H1 (cell line): ENCODE data around the gene PRSS16.

Source experiments
- EP300 ChIP-seq, 2 experiments: IDR thresholded peaks; 1 replicate in 1 of 2; 2 replicates in 1 of 2; pipeline ENCODE4 v1.6.1; 2011 to 2012; ENCODE audit warnings: low read depth in 2 of 2, low read length in 2 of 2, mild to moderate bottlenecking in 2 of 2, borderline replicate concordance in 1 of 2, inconsistent platforms in 1 of 2, moderate library complexity in 1 of 2
- EZH2 ChIP-seq: fragments of 200-600 bp; sonication (generic); IDR thresholded peaks from 2 replicates; pipeline ENCODE4 v1.7.1; 2012; ENCODE audit warnings: low read depth, mild to moderate bottlenecking, moderate library complexity, low read length, inconsistent platforms; ENCODE audit not compliant: severe bottlenecking
- JUN ChIP-seq: IDR thresholded peaks from 2 replicates; pipeline ENCODE4 v1.6.1; 2011; ENCODE audit warnings: low read depth, mild to moderate bottlenecking, improper control_type of control experiment, low read length
- POLR2A ChIP-seq, 2 experiments: IDR thresholded peaks; 1 replicate in 1 of 2; 2 replicates in 1 of 2; pipeline ENCODE4 v1.6.1; 2011; ENCODE audit warnings: low read depth in 2 of 2, low read length in 2 of 2, mild to moderate bottlenecking in 2 of 2; ENCODE audit errors: control extremely low read depth in 1 of 2
- YY1 ChIP-seq: IDR thresholded peaks from 2 replicates; pipeline ENCODE4 v1.6.1; 2011; ENCODE audit warnings: low read depth, mild to moderate bottlenecking, low read length
- ZNF274 ChIP-seq: IDR thresholded peaks from 2 replicates; pipeline ENCODE4 v1.7.0; 2012; ENCODE audit warnings: low read length, borderline replicate concordance; ENCODE audit errors: extremely low read depth
- TF ChIP-seq, protein P1 (sequence below), 3 experiments: IDR thresholded peaks; 1 replicate in 2 of 3; 2 replicates in 1 of 3; pipeline versions ENCODE4 v1.5.1 to v1.6.1; 2011; ENCODE audit warnings: low read length in 3 of 3, mild to moderate bottlenecking in 3 of 3, inconsistent platforms in 2 of 3, low read depth in 1 of 3, moderate library complexity in 1 of 3; ENCODE audit not compliant: insufficient read depth in 1 of 3; ENCODE audit errors: control extremely low read depth in 1 of 3

DNA sequence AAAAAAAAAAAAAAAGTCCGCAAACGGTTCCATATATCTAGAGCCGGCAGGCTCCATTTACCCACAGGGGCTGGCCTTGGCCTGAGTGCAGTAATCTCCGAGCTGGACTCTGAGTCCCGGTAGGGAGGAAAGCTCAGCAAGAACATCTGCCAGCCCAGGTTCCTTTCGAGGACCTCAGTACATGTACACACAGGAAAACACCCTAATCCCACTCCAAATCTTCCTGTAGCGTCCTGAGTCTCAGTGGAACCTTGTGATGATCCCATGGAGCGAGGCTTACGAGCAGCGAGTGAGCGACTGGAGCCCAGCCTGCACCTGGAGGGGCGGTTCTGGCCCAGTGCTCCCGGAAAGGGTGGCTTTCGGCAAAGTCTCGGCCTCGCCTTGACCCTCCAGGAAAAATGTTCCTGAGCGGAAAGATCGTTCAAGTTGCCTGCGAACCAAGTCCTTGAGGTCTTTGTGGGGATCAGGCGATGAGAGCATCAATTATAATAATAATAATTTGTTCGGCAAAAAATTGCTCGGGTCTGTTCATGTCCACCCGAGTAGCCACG lies 32.1 kb downstream of the PRSS16 start:
- TF ChIP-seq, protein P1, sequence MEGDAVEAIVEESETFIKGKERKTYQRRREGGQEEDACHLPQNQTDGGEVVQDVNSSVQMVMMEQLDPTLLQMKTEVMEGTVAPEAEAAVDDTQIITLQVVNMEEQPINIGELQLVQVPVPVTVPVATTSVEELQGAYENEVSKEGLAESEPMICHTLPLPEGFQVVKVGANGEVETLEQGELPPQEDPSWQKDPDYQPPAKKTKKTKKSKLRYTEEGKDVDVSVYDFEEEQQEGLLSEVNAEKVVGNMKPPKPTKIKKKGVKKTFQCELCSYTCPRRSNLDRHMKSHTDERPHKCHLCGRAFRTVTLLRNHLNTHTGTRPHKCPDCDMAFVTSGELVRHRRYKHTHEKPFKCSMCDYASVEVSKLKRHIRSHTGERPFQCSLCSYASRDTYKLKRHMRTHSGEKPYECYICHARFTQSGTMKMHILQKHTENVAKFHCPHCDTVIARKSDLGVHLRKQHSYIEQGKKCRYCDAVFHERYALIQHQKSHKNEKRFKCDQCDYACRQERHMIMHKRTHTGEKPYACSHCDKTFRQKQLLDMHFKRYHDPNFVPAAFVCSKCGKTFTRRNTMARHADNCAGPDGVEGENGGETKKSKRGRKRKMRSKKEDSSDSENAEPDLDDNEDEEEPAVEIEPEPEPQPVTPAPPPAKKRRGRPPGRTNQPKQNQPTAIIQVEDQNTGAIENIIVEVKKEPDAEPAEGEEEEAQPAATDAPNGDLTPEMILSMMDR (IDR thresholded peaks at IDR 0.05; ENCODE audit: control extremely low read depth in 1 of 3, insufficient read depth in 1 of 3, low read depth in 1 of 3, low read length in 3 of 3): no peak
- TF ChIP-seq YY1 (no peak), EZH2 (no peak), POLR2A (IDR thresholded peaks at IDR 0.05; ENCODE audit: control extremely low read depth in 1 of 2, low read depth in 2 of 2, low read length in 2 of 2) (no peak), EP300 (IDR thresholded peaks at IDR 0.05; ENCODE audit: borderline replicate concordance in 1 of 2, low read depth in 2 of 2, low read length in 2 of 2) (no peak), ZNF274 (no peak), JUN (no peak)
